Measurements from ENCODE around the gene PPFIBP1. TPM values are rescaled to one million over a fixed set of nuclear protein-coding genes. Genes with fewer than 3 reads are reported as not detected.

The PPFIBP1 gene
- total RNA-seq, 2 donors from 2014 or later, result 40.1 to 44.7 TPM

DNA sequence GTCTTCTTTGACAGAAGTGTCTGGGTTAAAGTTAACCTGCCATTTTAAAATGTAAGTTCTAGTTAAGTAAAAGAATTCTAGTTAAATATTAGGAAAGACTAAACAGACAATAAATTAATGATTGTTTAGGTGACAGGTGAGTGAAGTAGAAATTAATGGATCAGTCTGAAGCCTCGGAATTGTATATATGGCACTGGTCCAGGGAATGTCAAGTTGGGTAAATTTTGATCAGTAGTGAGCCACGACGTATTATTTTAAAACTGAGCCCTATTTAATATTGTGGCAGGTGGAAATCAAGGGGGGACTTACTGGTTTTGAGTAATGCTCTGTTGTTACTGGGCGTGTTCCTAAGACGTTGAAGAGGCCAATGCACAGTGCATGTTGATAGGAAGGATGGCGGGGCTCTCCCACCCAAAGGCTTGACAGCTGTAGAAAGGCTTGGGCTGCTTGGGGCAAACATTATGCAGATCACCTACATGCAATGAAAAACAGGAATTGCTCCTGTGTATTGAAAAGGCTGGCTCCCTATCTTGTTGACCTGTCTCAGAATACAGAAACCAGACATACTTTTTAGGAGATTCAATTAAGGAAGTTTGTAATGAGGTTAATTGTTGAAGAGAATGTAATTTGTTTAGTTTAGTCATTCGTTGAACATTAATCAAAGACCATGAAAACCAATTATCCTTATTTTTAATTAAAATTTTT lies 5.9 kb upstream of the PPFIBP1 start:
- Histone ChIP-seq H3K4me1 (peaks cover 3% of the 10 kb centered on the region), H3K9me3 (no peaks in the 10 kb centered on the region), H3K27ac (no peak overlapping the region), H3K36me3 (no peaks in the 10 kb centered on the region), H3K27me3 (no peaks in the 10 kb centered on the region), H3K4me3 (no peak overlapping the region), H3K9ac (ENCODE audit: low read depth in 2 of 2, low read length in 2 of 2) (no peak overlapping the region)
- TF ChIP-seq, protein P1, sequence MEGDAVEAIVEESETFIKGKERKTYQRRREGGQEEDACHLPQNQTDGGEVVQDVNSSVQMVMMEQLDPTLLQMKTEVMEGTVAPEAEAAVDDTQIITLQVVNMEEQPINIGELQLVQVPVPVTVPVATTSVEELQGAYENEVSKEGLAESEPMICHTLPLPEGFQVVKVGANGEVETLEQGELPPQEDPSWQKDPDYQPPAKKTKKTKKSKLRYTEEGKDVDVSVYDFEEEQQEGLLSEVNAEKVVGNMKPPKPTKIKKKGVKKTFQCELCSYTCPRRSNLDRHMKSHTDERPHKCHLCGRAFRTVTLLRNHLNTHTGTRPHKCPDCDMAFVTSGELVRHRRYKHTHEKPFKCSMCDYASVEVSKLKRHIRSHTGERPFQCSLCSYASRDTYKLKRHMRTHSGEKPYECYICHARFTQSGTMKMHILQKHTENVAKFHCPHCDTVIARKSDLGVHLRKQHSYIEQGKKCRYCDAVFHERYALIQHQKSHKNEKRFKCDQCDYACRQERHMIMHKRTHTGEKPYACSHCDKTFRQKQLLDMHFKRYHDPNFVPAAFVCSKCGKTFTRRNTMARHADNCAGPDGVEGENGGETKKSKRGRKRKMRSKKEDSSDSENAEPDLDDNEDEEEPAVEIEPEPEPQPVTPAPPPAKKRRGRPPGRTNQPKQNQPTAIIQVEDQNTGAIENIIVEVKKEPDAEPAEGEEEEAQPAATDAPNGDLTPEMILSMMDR (IDR thresholded peaks at IDR 0.05), result no peak
- intact Hi-C loops (cut with DNase I), result loop anchor here (5.0 kb wide), 1 partner anchor 114 kb away; no protein-coding TSS in a partner anchor
- no peak for DNase-seq

DNA sequence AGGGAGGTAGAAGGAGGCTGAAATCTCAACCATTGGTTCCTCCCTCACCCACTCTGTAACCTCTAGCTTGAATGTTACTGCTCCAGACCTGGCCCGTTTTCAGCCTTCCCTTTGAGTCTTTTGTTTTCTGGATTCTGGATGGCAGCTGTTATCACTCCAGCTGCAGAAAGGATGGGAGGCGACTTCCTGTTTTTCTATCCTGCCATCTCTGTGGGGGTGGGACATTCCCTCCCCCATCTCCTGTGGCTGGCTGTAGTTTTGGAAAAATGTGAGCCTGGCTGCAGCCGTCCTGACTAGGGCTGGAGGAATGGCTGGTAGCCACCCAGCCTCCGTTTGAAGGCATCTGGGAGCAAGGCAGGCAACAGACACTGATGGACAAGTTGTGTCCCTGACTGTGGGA lies 2.9 kb upstream of the PPFIBP1 start:
- no peaks in the 10 kb centered on the region for H3K27me3 ChIP-seq
- H3K9ac ChIP-seq (ENCODE audit: low read depth in 2 of 2, low read length in 2 of 2), result no peak overlapping the region
- H3K9me3 ChIP-seq, result no peaks in the 10 kb centered on the region
- H3K4me1 ChIP-seq, result peaks cover 4% of the 10 kb centered on the region
- H3K27ac ChIP-seq, result no peak overlapping the region
- intact Hi-C loops (cut with DNase I), result no loop called here
- H3K4me3 ChIP-seq, result no peak overlapping the region
- DNase-seq, result no peak
- no peaks in the 10 kb centered on the region for H3K36me3 ChIP-seq
- TF ChIP-seq, protein P1 (IDR thresholded peaks at IDR 0.05), result no peak

DNA sequence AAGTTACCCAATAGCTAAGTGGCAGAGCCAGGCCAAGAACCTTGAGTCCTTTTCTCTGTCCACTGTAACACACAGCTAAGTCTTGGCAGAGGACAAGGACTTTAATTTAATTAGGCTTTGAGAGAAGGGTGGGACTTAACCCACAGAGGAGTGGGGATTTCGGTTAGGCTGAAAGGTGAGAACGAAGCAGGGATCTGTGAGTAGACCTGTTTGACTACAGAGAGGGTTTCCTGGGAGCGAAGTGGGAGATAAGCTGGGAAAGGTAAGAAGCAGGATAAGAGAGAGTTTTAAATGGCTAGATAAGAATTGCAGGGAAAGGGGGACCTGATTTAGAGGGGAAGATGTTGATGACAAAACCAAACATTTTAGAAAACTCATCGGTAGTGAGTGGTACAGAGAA lies 2.0 kb upstream of the PPFIBP1 start:
- intact Hi-C loops (cut with DNase I), result no loop called here
- no peak for DNase-seq
- Histone ChIP-seq H3K4me1 (peaks cover 4% of the 10 kb centered on the region), H3K9ac (ENCODE audit: low read depth in 2 of 2, low read length in 2 of 2) (no peak overlapping the region), H3K27ac (no peak overlapping the region), H3K9me3 (no peaks in the 10 kb centered on the region), H3K36me3 (no peaks in the 10 kb centered on the region), H3K27me3 (no peaks in the 10 kb centered on the region), H3K4me3 (no peak overlapping the region)
- TF ChIP-seq, protein P1 (IDR thresholded peaks at IDR 0.05), result no peak

DNA sequence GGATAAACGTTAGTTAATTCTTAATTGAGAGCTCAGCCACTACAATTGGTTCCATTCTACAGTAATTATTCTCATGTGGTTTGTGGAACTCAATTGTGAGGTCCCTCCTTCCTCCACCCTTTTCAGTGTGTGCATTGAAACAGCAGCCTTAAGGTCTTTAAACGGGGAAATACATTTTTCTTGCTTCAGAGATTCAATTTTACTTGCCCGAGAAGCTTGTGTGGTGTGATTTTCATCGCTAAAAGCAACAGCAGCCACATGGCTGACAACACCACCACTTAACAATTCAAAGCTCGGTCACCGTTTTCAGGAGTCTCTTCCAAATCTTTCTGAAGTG lies 733 bp upstream of the PPFIBP1 start:
- Histone ChIP-seq H3K27ac (peak overlapping the region; percentile 89), H3K4me3 (peak overlapping the region; percentile 68), H3K9me3 (no peaks in the 10 kb centered on the region), H3K4me1 (peaks cover 4% of the 10 kb centered on the region), H3K36me3 (no peaks in the 10 kb centered on the region), H3K27me3 (no peaks in the 10 kb centered on the region), H3K9ac (ENCODE audit: low read depth in 2 of 2, low read length in 2 of 2) (peak overlapping the region; percentile 61 to 84)
- TF ChIP-seq, protein P1 (IDR thresholded peaks at IDR 0.05), result no peak
- intact Hi-C loops (cut with DNase I), result no loop called here
- no peak for DNase-seq

DNA sequence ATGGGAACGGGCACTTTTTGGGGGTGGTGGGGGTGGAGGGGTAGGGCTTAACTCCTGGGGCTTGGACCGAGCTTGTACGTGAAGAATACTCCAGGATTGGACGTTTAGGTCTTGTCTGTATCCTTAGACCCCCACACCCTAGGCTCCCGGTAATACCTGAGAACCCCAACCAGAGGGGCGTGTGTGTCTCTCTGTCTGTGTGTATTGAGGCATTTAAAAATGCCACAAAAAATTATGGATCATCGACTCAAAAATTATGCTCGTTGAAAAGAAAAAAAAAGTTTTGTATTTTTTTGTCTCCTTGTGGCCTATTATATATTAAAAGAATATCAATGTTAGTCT lies 459 bp downstream of the PPFIBP1 start:
- Histone ChIP-seq H3K9ac (ENCODE audit: low read depth in 2 of 2, low read length in 2 of 2) (peak overlapping the region; percentile 84 to 90), H3K4me1 (peaks cover 4% of the 10 kb centered on the region), H3K27ac (peak overlapping the region; percentile 89), H3K36me3 (no peaks in the 10 kb centered on the region), H3K9me3 (no peaks in the 10 kb centered on the region), H3K27me3 (no peaks in the 10 kb centered on the region), H3K4me3 (peak overlapping the region; percentile 68)
- intact Hi-C loops (cut with DNase I), result no loop called here
- TF ChIP-seq, protein P1 (IDR thresholded peaks at IDR 0.05), result no peak
- DNase-seq, result no peak

All from colonic mucosa (tissue), 4 donors.